ENCODE data around the gene SLC9A7. TPM values are rescaled to one million over a fixed set of nuclear protein-coding genes. Genes with fewer than 3 reads are reported as not detected.

Gene SLC9A7
- polyA plus RNA-seq, 1 experiment = 15.3 TPM

DNA sequence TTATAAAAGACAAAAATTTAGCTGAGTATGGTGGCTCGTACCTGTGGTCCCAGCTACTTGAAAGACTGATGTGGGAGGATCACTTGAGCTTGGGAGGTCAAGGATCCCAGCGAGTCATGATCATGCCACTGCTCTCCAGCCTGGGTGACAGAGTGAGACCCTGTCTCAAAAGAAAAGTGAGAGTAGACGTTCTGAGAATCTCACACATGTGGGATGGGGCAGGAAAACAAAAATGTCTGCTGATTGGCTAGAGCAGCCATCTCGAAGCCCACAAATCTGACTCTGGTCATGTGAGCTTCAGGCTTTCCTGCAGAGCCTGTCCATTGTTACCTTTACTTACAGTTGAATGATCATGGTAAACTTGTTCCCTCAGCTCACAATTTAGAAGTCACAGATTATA lies 23.1 kb upstream of the SLC9A7 start:
- TF ChIP-seq, protein P1, sequence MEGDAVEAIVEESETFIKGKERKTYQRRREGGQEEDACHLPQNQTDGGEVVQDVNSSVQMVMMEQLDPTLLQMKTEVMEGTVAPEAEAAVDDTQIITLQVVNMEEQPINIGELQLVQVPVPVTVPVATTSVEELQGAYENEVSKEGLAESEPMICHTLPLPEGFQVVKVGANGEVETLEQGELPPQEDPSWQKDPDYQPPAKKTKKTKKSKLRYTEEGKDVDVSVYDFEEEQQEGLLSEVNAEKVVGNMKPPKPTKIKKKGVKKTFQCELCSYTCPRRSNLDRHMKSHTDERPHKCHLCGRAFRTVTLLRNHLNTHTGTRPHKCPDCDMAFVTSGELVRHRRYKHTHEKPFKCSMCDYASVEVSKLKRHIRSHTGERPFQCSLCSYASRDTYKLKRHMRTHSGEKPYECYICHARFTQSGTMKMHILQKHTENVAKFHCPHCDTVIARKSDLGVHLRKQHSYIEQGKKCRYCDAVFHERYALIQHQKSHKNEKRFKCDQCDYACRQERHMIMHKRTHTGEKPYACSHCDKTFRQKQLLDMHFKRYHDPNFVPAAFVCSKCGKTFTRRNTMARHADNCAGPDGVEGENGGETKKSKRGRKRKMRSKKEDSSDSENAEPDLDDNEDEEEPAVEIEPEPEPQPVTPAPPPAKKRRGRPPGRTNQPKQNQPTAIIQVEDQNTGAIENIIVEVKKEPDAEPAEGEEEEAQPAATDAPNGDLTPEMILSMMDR (IDR thresholded peaks at IDR 0.05; ENCODE audit: low read depth, low read length) = no peak
- CTCF ChIA-PET = interaction anchor here (0.6 to 0.7 kb wide), 2 partner anchors 201 to 276 kb away, joined by 3 to 8 read pairs; no protein-coding TSS in a partner anchor

DNA sequence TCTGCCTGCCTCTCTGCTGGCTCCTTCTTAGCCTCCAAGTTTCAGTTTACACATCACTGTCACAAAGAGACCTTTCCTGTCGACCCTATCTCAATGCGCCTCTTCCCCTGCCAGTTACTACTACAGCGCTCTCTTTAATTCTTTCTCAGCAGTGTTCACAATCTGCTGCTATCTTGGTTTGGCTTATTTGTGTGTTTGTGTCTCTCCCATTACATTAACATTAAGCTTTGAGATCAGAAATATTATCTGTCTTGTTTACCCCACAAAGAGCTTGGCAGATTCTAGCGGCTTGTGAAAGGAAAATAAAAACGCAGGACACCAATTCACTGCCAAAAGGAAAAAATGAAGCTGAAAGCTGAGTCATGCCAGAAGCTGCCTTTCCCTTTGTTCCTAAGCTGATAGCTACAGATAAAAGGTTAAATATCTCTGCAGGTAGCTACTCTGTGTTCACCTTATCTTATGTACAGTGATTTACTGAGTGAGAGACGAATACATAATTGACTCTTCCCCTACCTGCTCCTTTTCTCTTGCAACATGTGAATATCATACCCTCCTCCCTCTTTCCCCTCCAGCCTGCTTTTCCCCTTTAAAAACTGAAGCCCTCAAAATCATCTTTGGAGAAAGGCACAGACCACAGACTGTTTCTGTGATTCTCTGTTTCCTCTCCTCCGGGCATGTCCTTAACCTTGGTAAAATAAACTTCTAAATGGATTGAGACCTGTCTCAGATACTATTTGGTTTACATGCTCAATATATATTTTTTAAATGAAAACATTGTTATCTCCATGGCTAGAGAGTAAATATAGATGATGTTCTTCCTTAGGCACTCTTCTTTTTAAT lies 19.3 kb upstream of the SLC9A7 start:
- Histone ChIP-seq H3K4me3 (ENCODE audit: low read depth, low read length) (no peak overlapping the region), H3K27ac (ENCODE audit: low read depth, low read length) (peak overlapping the region; percentile 70), H3K27me3 (ENCODE audit: control insufficient read depth, insufficient read depth, low read length) (no peaks in the 10 kb centered on the region), H3K9me3 (ENCODE audit: control insufficient read depth, insufficient read depth, low read length) (no peaks in the 10 kb centered on the region)
- TF ChIP-seq, protein P1 (IDR thresholded peaks at IDR 0.05; ENCODE audit: low read depth, low read length) = no peak
- no peak for DNase-seq (ENCODE audit: low read depth, low spot score)
- CTCF ChIA-PET = interaction anchor here (0.6 kb wide), 1 partner anchor 15 kb away, joined by 3 read pairs; no protein-coding TSS in a partner anchor
- POLR2A ChIA-PET = interaction anchor here (1.4 kb wide), 1 partner anchor 10 kb away, joined by 3 read pairs; no protein-coding TSS in a partner anchor

More for the DNA sequence above, 23.1 kb upstream of the SLC9A7 start:
- Histone ChIP-seq H3K9me3 (ENCODE audit: control insufficient read depth, insufficient read depth, low read length) (no peaks in the 10 kb centered on the region), H3K4me3 (ENCODE audit: low read depth, low read length) (no peak overlapping the region), H3K27me3 (ENCODE audit: control insufficient read depth, insufficient read depth, low read length) (no peaks in the 10 kb centered on the region), H3K27ac (ENCODE audit: low read depth, low read length) (no peak overlapping the region)
- POLR2A ChIA-PET = no interaction called here
- DNase-seq (ENCODE audit: low read depth, low spot score) = no peak

DNA sequence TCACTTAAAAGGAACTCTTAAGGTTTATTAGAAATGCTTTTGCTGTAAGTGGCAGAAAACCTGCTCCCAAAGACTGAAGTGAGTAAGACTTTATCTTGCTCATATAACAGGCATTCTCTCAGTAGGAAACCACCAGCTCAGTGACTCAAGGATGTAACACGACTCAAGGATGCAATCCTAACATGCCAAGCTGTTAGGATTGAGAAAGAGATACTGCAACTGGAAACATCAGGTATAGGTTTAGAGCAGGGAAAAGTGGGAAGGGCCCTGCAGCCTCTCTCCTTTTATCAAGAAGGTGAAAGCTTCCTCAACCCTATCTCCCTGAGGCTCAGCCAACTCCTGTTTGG lies 11.9 kb upstream of the SLC9A7 start:
- Histone ChIP-seq H3K27me3 (ENCODE audit: control insufficient read depth, insufficient read depth, low read length) (no peaks in the 10 kb centered on the region), H3K4me3 (ENCODE audit: low read depth, low read length) (no peak overlapping the region), H3K9me3 (ENCODE audit: control insufficient read depth, insufficient read depth, low read length) (no peaks in the 10 kb centered on the region), H3K27ac (ENCODE audit: low read depth, low read length) (peak overlapping the region; percentile 92)
- DNase-seq (ENCODE audit: low read depth, low spot score) = peak; percentile 59
- TF ChIP-seq, protein P1 (IDR thresholded peaks at IDR 0.05; ENCODE audit: low read depth, low read length) = no peak
- POLR2A ChIA-PET = interaction anchor here (0.5 to 1.7 kb wide), 4 partner anchors 22 to 209 kb away, joined by 3 to 5 read pairs (median 5); no protein-coding TSS in a partner anchor
- CTCF ChIA-PET = no interaction called here

DNA sequence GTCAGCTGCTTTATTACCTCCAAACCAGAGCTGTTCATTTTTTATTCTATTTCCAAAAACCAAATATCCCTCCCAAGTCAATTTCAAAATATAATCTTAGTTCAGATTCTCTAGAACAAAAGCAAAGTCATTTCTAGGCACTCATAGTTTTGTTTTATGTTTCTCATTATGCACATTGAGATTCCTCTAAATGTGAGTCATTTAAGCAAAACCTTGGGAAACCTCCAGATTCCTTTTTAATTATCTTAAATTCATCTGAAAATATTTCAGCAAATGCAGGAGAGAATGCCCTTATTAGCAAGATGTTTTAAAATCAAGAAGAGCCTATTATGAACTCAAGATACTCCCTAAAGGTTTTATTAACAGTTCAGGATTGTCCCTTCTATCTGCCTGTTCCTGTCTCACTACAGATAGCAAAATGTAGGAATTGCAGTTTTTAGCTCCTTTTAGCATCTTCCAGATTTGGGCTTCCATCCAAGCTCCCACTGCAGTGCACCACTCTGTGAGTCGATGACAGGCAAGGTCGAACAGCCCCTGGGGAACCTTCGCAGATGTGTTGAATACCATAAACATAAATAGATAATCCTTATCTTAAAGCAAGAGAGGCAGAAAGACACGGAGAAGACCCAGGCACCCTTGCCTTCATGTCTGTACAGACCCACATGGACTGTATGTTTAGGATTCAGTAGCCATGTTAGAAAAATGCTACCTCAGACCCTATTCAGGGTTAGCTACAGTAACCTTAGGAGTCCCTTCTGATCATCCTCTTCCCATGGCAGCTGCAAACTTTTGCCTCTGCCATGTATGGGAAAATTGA lies 11.3 kb upstream of the SLC9A7 start:
- Histone ChIP-seq H3K9me3 (ENCODE audit: control insufficient read depth, insufficient read depth, low read length) (no peaks in the 10 kb centered on the region), H3K27ac (ENCODE audit: low read depth, low read length) (peak overlapping the region; percentile 92), H3K27me3 (ENCODE audit: control insufficient read depth, insufficient read depth, low read length) (no peaks in the 10 kb centered on the region), H3K4me3 (ENCODE audit: low read depth, low read length) (peak overlapping the region; percentile 27; the same call in 1 of the 2 replicates)
- TF ChIP-seq, protein P1 (IDR thresholded peaks at IDR 0.05; ENCODE audit: low read depth, low read length) = no peak
- ChIA-PET POLR2A (interaction anchor here (0.5 to 1.7 kb wide), 4 partner anchors 22 to 210 kb away, joined by 5 read pairs; no protein-coding TSS in a partner anchor), CTCF (interaction anchor here (1.4 kb wide), 1 partner anchor 12 kb away, joined by 4 read pairs; the partner anchor contains the start of gene SLC9A7)
- no peak for DNase-seq (ENCODE audit: low read depth, low spot score)

All from AG04450 (cell line).